Measurements from ENCODE around the gene DHCR7.

The DHCR7 gene, protein sequence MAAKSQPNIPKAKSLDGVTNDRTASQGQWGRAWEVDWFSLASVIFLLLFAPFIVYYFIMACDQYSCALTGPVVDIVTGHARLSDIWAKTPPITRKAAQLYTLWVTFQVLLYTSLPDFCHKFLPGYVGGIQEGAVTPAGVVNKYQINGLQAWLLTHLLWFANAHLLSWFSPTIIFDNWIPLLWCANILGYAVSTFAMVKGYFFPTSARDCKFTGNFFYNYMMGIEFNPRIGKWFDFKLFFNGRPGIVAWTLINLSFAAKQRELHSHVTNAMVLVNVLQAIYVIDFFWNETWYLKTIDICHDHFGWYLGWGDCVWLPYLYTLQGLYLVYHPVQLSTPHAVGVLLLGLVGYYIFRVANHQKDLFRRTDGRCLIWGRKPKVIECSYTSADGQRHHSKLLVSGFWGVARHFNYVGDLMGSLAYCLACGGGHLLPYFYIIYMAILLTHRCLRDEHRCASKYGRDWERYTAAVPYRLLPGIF

DNA sequence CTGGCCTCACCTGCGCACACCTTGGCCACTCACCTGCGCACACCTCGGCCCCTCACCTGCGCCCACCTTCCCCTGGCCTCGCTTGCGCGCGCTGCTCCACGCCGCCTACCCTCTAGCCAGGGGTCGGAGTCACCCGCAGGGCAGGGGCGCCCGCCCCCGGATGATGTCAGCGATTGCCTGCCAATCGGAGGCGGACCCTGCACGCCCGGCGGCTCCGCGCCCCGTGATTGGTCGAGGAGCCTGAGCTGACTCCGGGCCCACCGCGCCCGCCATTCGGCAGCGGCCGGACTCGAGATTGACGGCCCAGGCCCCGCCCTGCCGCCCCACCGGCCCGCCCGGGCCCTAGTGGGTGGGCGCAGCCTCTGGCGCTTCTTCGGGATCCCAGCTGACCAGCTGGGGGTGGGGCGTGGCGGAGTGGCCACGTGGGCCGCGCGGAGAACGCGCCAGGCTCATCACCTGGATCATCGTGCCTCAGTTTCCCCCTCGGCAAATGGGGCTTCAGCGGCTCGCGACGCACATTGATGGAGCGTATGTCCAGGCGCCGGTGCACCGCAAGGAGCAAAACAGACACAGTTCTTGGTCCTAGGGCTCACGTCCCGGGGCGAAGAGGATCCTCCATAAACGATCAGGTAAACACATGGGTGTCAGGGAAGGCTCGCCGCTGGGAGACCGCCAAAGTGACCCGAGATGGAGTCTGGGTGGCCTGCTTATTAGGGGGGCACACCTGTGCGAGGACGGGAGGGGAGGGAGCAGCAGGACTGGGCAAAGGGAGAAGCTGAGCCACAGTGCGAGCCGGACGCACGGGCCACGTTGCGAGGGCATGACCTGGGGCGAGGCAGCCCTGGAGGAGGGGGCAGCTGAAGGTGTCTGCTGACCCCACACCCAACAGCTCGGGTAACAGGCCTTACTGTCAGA lies at the start of gene DHCR7:
Gene DHCR7 (minus strand): TSS at position 137 of the 915 bp plus-strand sequence. CDS start 3,441 bp downstream, outside the sequence.
- DNase-seq, result peak; percentile 94

DNA sequence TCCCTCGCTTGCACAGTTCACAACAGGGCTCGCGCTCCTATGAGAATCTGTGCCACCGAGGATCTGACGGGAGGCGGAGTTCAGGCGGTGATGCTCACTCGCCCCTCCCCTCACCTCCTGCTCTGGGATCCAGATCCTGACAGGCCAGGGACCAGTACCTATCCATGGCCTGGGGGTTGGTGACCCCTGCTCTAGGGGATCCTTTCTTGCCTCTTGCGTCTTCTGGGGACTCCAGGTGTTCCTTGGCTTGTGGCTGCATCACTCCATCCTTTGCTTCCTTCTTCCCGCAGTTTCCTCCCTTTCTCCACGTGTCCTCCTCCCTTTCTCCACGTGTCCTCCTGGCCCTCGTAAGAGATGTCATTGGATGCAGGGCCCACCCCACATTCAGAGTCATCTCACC lies 48.2 kb upstream of the DHCR7 start:
- no peak for DNase-seq

DNA sequence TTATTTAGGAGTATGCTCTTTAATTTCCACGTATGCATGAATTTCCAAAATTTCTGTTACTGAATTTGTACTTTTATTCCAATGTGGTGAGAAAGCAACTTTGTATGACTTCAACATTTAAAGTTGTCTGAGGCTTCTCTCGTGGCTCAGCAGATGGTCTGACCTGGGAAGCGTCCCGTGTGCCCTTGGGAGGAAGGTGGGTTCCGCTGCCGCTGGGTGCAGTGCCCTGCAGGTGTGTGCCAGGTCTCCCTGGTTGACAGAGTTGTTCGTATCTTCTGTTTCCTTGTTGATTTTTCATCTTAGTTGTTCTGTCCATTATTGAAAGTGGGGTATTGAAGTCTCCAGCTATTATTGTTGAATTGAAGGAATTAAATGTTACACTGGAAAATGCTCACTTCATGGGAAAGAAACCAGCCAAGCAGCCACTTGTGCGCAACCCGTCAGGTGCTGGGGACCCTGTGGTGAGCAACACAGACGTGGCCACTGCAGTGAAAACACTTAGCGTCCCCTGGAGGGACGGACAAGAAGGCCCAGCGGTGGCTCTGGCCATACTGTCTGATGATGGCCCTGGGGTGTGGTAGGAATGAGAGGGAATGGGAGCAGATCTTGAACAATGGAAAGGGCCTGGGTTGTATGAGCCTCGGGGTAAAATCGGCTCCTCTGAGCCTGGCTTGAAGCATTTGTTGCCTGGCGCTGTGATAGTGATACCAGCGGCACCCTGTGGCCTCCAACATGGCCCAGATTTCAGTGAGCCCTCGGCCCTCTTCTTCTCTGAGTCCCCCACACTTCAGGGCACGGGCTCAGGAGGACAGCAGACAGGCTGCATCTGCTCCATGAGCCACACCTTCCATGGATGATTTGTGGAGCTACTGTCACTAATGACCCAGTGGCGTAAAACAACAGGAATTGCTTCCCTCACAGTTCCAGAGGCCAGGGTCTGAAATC lies 47.4 kb upstream of the DHCR7 start:
- no peak for DNase-seq

DNA sequence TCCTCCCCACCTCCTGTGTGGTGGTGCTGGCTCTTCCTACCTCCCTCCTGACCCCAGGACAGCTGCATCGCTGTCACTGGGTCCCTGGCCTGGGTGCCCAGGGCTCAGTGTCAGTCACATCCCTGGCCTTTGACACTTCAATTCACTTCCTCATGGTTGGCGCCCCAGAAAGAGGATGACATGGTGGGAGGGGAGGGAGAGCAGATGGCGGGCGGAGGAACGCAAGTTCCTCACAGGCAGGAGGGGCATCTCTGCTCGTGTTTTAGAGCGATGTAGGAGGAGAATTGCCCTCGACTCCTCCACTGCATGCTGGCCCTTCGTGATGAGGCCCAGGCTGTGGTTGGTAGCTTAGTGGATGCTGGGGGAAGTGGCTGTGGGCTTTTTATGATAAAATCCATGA lies 43.7 kb upstream of the DHCR7 start:
- no peak for DNase-seq

DNA sequence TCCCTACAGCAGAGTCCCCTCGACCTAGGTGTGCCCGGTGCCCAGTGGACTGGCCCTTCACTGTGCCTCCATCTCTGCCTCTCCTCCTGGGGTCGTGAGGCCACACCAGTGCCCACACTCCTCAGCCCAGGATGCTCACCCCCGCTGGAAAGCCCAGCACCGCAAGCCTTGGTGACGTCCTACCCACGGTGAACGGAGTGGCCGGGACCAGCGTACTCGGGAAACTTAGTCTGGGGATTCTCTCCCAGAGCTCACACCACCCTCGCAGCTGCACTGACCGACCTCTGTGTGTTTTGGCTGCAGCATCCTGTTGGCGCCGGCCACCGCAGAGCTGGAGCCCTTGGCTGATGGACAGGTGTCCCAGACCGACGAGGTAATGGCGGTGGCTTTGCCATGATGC lies 43.3 kb upstream of the DHCR7 start:
- DNase-seq, result no peak

DNA sequence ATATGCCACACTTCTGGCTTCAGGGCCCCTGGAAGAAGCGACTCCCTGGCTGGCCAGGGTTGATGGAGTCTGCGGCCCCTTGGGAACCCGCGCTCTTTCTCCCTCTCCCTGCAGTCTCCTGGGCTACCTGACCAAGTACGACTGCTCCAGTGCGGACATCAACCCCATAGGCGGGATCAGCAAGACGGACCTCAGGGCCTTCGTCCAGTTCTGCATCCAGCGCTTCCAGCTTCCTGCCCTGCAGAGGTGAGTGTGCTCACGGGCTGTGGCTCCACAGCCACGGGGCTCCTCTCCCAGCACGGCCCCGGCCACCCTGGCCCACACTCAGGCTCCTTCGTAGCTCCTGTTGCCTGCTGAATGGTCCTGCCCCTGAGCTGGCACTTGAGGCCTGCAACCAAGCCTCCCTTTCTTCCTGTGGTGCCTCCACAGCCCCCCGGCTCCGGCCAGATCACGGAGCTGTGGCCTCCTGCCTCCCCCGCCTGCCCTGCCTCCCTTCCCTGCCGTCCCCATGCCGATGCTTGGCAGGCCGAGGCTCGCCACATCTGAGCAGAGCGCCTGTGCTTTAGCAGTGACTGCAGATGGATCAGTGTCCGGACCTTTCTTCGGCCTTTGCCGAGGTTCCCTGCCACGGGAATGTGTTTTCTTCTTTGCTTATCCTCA lies 42.7 kb upstream of the DHCR7 start:
- DNase-seq, result no peak

DNA sequence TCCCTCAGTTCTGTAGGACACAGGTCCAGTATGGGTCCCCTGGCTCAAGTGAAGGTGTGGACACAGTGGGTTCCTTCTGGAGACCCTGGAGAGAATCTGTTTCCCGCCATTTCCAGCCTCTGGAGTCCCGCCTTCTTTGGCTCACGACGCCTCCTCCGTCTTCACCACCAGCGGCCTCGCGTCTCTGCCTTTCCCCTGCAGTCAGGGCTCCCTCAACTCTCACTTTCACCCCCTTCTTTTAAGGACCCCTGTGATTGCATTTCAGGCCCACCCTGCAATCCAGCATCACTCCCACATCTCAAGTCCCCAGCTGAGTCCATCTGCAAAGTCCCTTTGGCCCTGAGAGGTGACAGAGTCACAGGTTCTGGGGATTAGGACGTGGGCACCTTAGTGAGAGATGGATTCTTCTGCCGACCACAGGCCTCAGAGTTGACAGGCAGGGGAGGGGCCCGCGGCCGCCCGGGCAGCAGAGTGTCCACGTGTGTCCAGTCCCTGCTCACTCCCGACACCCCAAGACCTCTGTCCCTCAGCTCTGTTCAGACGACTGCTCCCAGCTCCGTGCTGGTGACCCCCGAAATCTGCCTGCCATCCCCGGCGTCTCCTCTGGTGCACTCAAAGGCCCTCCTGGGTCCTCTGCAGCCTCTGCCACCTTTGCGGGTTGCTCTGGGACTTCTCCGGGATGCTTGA lies 42.0 kb upstream of the DHCR7 start:
- no peak for DNase-seq

DNA sequence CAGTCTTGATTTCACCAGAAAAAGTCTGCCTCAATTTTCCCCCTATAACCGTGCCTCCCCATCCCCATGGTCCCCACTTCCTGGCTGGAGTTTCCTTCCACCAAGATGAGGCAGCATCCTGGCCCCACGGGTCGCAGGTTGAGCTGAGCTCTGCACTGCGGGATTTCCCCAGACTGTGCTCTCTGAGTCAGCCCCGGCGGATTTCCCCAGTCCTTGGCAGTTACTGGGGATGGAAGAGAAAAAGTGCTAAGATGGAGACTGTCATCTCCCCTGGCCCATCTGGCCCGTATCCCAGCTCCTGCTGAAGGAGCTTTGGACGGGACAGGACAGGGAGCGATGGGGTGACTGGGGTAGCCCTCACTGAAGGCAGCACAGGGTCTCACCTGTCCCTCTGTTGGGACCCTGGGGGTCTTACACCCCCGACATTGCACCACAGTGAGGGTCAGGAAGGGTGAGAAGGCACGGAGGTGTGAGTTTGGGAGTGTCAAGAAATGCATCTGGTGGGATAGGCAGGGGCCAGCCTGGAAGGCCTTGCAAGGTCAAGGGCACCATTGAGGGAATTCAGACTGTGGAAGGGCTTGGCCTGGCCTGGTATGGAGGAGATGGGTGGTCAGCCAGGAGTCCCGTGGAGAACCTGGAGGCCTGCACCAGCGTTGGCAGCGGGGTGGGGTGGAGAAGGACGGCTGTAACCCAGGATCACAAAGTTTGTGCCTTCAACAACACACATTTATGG lies 41.3 kb upstream of the DHCR7 start:
- DNase-seq, result peak; percentile 57

DNA sequence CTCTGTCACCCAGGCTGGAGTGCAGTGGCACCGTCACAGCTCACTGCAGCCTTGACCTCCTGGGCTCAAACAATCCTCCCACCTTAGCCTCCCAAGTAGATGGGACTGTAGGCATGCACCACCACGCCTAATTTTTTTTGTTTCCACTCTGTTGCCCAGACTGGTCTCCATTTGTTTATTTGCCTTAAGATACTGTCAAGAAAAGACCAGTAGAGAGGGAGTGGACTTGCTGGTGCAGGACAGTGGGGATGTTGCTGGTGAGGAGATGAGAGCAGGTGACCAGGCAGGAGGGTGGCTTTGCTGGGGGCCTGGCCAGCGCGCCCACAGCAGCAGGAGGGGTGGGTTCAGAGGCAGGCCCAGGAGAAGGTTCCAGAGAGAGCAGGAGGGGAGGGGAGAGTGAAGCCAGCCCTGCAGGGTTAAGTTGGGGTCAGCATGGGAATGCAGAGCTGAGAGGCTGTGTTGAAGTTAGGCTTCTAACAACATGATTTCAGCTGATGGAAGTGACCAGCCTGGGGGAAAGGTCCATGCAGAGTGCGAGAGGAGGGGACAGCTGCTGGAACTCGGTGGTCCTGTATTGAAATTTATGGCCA lies 40.6 kb upstream of the DHCR7 start:
- DNase-seq, result no peak

DNA sequence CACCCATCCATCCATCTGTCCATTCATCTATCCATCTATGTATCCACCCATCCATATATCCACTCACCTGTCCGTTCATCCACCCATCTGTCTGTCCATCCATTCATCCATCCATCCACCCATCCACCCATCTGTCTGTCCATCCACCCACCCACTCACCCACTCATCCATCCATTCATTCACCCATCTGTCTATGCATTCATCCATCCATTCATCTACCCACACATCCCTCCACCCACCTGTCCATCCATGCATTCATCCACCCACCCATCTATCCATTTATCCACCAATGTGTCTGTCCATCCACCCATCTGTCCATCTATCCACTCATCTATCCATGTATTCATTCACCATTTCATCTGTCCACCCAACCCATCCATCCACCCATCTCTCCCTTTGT lies 38.1 kb upstream of the DHCR7 start:
- DNase-seq, result no peak

DNA sequence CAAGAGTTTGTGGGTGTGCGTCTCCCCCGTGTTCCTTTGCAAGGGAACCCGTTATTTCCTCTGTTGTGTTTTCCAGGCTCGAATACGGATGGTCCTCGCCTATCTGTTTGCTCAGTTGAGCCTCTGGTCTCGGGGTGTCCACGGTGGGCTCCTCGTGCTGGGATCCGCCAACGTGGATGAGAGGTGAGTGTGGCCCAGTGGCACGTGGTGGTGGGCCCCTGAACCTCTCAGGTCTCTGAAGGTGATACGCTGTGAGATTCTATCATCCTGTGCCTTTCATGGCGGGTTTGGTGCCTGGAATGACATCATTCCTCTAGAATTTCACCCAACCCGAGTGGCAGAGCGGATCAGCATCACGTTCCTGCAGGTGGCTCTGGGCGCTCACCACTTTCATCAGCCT lies 37.3 kb upstream of the DHCR7 start:
- DNase-seq, result no peak

DNA sequence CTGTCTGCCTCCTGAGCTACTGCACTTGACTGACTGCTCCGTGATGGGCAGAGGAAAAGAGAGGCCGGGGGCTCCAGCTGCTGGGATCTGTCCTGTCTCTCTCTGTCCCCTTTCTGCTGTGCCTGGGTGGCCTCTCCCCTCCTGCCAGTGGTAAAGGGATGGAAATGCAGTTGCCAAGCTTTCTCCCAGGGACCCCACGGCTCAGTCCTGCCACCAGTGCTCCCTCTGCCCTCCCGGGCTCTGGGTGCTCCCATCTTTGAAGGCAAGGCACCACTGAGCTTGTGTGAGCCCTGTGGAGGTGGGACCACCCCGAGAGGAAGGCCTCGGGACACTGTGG lies 36.8 kb upstream of the DHCR7 start:
- DNase-seq, result no peak

DNA sequence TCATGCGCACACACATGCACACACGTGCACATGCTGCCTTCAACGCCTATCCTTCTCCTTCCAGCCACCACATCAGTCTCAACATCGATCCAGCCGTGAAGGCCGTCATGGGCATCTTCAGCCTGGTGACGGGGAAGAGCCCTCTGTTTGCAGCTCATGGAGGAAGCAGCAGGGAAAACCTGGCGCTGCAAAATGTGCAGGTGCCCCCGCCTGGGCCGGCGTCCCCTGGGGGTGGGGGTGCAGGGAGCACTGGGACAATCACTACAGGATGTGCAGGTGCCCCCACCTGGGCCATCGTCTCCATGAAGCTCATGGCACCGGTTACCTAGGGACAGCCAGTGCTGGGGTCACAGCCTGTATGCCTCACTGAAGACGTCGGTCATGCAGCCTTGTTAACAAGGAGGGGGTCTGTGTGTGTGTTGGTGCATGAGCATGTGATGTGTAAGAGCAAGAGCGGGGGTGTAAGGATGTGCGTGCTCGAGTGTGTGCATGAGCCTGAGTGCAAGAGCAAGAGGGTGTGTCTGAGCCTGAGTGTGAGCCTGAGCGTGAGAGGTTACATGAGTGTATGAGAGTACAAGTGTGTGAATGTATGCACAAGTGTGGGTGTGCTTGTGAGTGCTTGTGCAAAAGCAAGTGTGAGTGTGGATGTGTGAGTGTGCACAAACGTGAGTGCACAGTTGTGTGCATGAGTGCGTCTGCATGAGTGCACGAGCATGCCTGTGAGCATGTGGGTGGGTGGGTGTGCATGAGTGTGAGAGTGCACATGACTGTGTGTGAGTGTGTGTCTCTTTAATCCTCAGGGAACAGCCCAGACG lies 36.3 kb upstream of the DHCR7 start:
- DNase-seq, result no peak

DNA sequence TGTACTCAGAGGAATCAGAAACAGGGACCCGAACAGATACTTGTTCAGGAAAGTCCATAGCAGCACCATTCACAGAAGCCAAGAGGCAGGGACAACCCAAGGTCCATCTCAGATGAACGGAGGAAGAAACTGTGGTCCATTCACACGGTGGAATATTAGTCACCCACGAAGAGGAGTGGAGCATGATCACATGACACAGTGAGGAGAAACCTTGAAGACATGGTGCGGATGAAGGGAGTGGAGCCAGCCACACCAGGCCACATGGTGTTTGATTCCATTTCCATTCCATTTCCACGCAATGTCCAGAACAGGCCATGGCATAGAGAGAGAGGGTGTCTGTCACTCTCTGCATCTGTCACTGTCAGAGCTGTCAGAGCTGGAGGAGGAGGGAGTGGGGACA lies 35.5 kb upstream of the DHCR7 start:
- no peak for DNase-seq

DNA sequence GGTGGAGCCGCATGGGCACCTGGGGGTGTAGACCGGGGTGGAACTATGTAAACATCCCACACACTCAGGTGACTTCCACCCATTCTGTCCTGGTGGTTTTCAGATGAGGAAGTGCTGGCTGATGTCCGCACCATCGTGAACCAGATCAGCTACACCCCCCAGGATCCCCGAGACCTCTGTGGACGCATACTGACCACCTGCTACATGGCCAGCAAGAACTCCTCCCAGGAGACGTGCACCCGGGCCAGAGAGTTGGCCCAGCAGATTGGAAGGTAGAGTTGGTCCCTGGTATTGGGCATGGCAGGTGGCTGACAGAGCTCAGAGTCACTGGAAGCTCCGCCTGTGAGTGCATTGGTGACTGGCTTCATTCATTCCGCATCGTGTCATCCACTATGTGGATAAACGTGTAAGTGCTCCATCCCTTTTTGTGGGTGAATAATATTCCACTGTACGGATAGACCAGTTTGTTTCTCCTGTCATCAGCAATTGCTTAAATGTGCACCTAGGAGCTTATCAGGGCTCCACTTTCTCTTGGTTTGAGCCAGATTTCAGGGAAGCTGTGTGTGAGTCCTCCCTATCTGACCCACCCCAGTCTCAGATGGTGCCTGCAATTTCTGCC lies 34.7 kb upstream of the DHCR7 start:
- no peak for DNase-seq

DNA sequence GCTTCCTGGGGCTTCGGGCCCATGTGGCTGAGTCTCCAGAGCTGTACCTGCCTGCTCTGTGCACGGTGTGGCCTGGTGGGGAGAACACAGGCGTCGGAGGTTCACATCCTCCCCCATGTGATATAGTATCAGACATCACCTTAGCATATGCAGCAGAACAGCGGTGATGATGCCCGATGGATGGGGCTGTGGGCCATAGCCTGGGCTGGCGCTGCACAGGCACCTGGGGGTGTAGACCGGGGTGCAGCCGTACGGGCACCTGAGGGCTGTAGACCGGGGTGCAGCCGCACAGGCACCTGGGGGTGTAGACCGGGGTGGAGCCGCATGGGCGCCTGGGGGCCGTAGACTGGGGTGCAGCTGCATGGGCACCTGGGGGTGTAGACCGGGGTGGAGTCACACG lies 34.0 kb upstream of the DHCR7 start:
- no peak for DNase-seq

DNA sequence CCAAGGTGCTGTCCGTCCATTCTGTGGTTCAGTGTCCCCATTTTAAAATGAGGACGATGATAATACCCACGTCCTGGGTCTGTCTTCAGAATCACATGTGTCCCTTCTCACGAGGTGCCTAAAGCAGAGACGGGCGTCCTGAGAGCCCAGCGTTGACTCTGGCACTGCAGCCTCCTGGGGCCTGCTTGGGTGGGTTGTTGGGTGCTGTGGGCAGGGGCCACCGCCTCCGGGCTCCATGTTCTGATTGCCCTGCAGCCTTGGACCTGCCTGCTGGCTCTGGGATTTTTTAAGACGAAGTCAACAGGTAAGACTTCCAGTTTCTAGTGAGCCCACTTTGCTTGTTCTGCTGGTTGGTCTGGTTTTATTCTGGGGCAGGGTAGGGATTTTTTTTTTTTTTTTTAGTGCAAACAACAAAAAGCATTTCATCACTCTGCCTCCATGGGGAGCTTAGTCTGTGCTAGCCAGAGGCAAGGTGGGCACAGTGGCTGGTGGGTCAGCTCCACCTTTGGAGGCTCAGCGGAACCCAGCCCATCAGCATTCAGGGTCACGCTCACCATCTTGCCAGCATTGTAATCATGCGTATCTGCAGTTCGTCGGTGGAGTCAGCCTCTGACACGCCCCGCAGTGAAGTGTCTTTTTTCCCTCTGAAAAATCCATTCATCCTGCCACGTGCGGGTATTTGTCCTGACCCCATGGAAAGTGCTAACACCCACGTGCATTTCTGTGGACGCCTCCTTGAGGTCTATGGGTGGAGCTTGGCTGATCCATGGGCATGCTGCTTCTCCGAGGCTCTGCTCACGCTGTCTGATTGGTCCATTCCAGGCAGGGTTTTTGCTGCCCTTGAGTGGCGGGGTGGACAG lies 33.1 kb upstream of the DHCR7 start:
- no peak for DNase-seq

DNA sequence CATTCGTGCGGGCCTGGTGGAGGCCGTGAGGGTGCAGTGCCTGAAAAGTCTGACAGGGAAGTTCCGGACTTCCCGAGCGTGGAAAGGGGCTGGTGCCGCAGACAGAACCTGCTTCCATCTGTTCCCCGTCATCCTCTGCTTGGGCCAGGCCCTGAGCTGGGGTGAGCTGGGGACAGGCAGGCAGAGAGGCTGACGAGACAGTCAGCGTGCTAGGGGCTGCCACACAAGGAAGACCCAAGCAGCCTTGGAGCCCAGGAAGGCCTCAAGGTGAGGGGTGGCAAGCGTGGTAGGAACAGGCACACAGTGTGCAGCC lies 30.3 kb upstream of the DHCR7 start:
- no peak for DNase-seq

All from inflammatory macrophage treated with lipopolysaccharide for 4 hours (primary cell).